ENCODE data around the gene EYS. TPM values are rescaled to one million over a fixed set of nuclear protein-coding genes. Genes with fewer than 3 reads are reported as not detected.

EYS gene
- total RNA-seq, 2 experiments from 2014 or later, result not detected

DNA sequence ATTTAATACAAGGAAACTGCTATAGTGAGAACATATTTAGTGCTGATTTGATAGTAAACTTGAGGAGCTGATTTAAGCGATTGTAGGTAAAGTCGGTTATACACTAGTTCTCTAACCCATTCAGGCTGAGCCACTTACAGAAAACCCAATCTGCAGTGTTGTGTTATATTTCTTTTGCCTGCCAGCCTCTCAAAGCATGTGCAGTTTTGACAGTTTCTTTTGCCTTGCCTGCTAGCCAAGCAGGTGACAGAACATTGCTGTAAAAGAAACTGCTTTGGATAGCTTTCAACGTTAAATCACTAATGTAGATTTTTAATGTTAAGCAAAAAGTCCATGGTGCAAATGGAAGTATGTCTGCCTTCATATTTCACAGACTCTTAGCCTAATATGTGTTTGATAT, 982.9 kb downstream of the EYS start:
- CTCF ChIA-PET, result interaction anchor here (1.1 kb wide), 1 partner anchor 24 kb away, joined by 3 read pairs; no protein-coding TSS in a partner anchor
- no peaks in the 10 kb centered on the region for H3K27me3 Mint-ChIP-seq
- DNase-seq, result no peak
- POLR2A ChIA-PET, result no interaction called here
- intact Hi-C loops (cut with DNase I, micrococcal nuclease), result no loop called here
- no peak for ATAC-seq
- H3K4me1 Mint-ChIP-seq, result no peaks in the 10 kb centered on the region
- no peak overlapping the region for H3K4me3 Mint-ChIP-seq
- H3K9me3 Mint-ChIP-seq (ENCODE audit: low read depth), result peaks cover 2% of the 10 kb centered on the region
- no peaks in the 10 kb centered on the region for H3K36me3 Mint-ChIP-seq (ENCODE audit: low read depth)
- H3K27ac Mint-ChIP-seq, result no peak overlapping the region

DNA sequence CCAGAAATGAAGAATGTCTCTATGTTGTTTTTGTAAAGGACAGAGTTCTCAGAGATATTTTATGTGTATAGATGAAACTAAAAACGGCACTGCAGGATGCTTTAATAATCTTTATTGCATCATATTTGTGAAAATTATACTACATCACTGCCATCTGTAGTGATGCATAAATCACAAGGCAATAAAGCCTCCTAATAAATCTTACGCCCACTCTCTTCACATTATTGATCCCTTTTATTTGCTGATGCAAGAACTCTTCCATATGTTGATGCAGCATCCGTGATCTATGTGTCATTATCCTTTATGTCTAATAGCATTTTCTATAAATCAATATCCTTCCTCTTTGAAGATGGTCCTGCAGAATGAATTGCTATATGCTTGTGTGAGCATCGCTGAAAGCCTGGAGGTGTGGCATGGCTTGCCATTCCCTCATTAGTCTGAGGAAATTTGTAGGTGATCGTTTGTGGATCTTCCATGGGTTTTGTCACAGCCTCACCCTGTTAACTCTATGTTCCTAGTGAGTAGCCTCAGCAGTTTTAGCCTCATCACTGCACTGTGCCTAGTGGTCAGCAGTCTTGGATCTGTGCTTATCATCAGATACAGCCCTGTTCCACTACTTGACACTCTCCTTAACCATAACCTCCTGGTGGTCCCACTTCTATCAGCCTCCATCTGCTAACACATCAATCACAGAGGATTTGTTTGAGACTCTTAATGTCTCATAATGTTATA, 983.5 kb downstream of the EYS start:
- Mint-ChIP-seq H3K36me3 (ENCODE audit: low read depth) (no peaks in the 10 kb centered on the region), H3K4me1 (no peaks in the 10 kb centered on the region), H3K27ac (no peak overlapping the region), H3K9me3 (ENCODE audit: low read depth) (peaks cover 2% of the 10 kb centered on the region), H3K27me3 (no peaks in the 10 kb centered on the region), H3K4me3 (no peak overlapping the region)
- no peak for DNase-seq
- no peak for ATAC-seq
- intact Hi-C loops (cut with DNase I, micrococcal nuclease), result no loop called here
- ChIA-PET POLR2A (no interaction called here), CTCF (no interaction called here)

DNA sequence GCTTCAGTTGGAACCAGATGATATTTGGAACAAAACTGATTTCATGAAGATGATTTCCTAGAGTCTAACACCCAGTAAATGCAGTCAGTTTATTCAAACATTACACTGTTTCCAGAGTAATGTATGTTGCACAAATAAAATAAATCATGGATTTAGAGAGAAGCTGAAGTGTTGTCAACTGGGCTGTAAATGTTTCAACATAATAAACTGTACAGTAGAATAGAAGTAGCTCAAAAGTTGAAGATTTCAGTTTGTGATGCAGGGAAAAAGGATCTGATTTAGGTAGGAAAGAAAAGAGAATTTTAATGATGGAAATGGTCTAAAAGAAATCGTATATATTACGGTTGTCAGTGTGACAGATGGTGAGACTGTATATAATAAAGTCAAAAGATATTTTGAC, 985.2 kb downstream of the EYS start:
- Mint-ChIP-seq H3K27ac (no peak overlapping the region), H3K9me3 (ENCODE audit: low read depth) (peaks cover 2% of the 10 kb centered on the region), H3K36me3 (ENCODE audit: low read depth) (no peaks in the 10 kb centered on the region), H3K27me3 (no peaks in the 10 kb centered on the region), H3K4me1 (no peaks in the 10 kb centered on the region), H3K4me3 (no peak overlapping the region)
- POLR2A ChIA-PET, result no interaction called here
- DNase-seq (no peak), ATAC-seq (no peak)
- intact Hi-C loops (cut with DNase I, micrococcal nuclease), result no loop called here
- CTCF ChIA-PET, result no interaction called here

GRCh38 chr6:64717281-64717680, 989.7 kb downstream of the EYS start:
- DNase-seq (no peak), ATAC-seq (no peak)
- intact Hi-C loops (cut with DNase I, micrococcal nuclease), result no loop called here
- ChIA-PET POLR2A (no interaction called here), CTCF (no interaction called here)
- no peaks in the 10 kb centered on the region for H3K27me3 Mint-ChIP-seq
- no peak overlapping the region for H3K27ac Mint-ChIP-seq
- H3K36me3 Mint-ChIP-seq (ENCODE audit: low read depth), result no peaks in the 10 kb centered on the region
- H3K4me1 Mint-ChIP-seq, result no peaks in the 10 kb centered on the region
- H3K9me3 Mint-ChIP-seq (ENCODE audit: low read depth), result peaks cover 11% of the 10 kb centered on the region
- H3K4me3 Mint-ChIP-seq, result no peak overlapping the region

- Mint-ChIP-seq H3K27ac (no peak overlapping the region), H3K36me3 (ENCODE audit: low read depth) (no peaks in the 10 kb centered on the region), H3K27me3 (no peaks in the 10 kb centered on the region), H3K4me3 (no peak overlapping the region), H3K9me3 (ENCODE audit: low read depth) (peaks cover 11% of the 10 kb centered on the region), H3K4me1 (no peaks in the 10 kb centered on the region)
- no peak for ATAC-seq
- POLR2A ChIA-PET, result no interaction called here
- no peak for DNase-seq
- intact Hi-C loops (cut with DNase I, micrococcal nuclease), result no loop called here
- CTCF ChIA-PET, result no interaction called here
Observed at GRCh38 chr6:64715624-64716023, 991.4 kb downstream of the EYS start.

- POLR2A ChIA-PET, result no interaction called here
- DNase-seq, result no peak
- no peaks in the 10 kb centered on the region for H3K27me3 Mint-ChIP-seq
Observed at GRCh38 chr6:64714073-64714472, 993.0 kb downstream of the EYS start.

DNA sequence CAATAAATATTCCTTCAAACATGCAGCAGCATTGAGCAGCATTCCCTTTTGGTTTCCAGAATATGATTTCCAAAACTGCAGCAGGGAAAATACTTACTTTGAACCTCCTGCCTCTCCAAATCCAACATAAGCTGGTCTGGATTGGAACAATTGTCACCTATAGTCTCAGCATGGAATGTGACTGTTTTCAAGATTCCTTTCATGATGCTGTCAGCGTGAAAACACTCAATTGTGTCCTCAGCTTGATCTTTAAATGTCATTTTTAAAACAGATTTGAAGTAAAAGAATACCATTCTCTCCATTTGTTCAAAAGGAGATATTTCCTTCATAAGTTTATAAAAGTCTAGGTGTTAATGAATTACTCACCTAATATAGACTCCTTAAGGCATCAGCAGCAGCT, 993.9 kb downstream of the EYS start:
- POLR2A ChIA-PET, result no interaction called here
- CTCF ChIA-PET, result no interaction called here

More at GRCh38 chr6:64714073-64714472, 993.0 kb downstream of the EYS start:
- no peak overlapping the region for H3K4me3 Mint-ChIP-seq
- H3K27ac Mint-ChIP-seq, result no peak overlapping the region
- no peak for ATAC-seq
- CTCF ChIA-PET, result no interaction called here
- intact Hi-C loops (cut with DNase I, micrococcal nuclease), result no loop called here
- peaks cover 13% of the 10 kb centered on the region for H3K9me3 Mint-ChIP-seq (ENCODE audit: low read depth)
- H3K36me3 Mint-ChIP-seq (ENCODE audit: low read depth), result no peaks in the 10 kb centered on the region
- no peaks in the 10 kb centered on the region for H3K4me1 Mint-ChIP-seq

DNA sequence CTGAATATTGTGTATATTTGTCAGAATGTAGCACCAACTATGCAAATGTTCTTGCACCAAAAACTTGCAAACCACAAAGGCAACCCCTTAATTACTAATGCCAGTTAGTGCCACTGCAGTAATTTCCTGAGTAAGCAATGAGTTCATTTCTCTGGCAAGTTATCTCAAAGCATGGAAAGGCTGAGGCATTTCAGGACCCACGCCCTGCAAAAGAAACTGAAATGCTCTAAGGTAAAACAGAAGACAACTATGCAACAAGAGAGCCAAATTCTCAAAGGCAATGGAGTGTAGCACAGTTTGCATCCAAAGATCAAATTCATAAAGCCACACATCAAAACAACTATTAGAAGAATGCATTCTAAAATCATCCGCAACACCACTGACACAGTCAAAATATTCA, 994.4 kb downstream of the EYS start:
- ChIA-PET CTCF (no interaction called here), POLR2A (no interaction called here)
- H3K36me3 Mint-ChIP-seq (ENCODE audit: low read depth), result no peaks in the 10 kb centered on the region
- H3K4me3 Mint-ChIP-seq, result no peak overlapping the region
- H3K9me3 Mint-ChIP-seq (ENCODE audit: low read depth), result peaks cover 15% of the 10 kb centered on the region
- no peak overlapping the region for H3K27ac Mint-ChIP-seq
- H3K27me3 Mint-ChIP-seq, result no peaks in the 10 kb centered on the region
- H3K4me1 Mint-ChIP-seq, result no peaks in the 10 kb centered on the region
- ATAC-seq (no peak), DNase-seq (no peak)
- intact Hi-C loops (cut with DNase I, micrococcal nuclease), result no loop called here

More for the DNA sequence above, 993.9 kb downstream of the EYS start:
- peaks cover 15% of the 10 kb centered on the region for H3K9me3 Mint-ChIP-seq (ENCODE audit: low read depth)
- no peak overlapping the region for H3K27ac Mint-ChIP-seq
- no peak for ATAC-seq
- intact Hi-C loops (cut with DNase I, micrococcal nuclease), result no loop called here
- H3K27me3 Mint-ChIP-seq, result no peaks in the 10 kb centered on the region
- H3K4me1 Mint-ChIP-seq, result no peaks in the 10 kb centered on the region
- no peak for DNase-seq
- no peaks in the 10 kb centered on the region for H3K36me3 Mint-ChIP-seq (ENCODE audit: low read depth)
- H3K4me3 Mint-ChIP-seq, result no peak overlapping the region

- H3K27me3 Mint-ChIP-seq, result no peaks in the 10 kb centered on the region
- POLR2A ChIA-PET, result no interaction called here
- no peak overlapping the region for H3K27ac Mint-ChIP-seq
- H3K4me1 Mint-ChIP-seq, result no peaks in the 10 kb centered on the region
- no peaks in the 10 kb centered on the region for H3K36me3 Mint-ChIP-seq (ENCODE audit: low read depth)
- ATAC-seq (no peak), DNase-seq (no peak)
- H3K4me3 Mint-ChIP-seq, result no peak overlapping the region
- peaks cover 15% of the 10 kb centered on the region for H3K9me3 Mint-ChIP-seq (ENCODE audit: low read depth)
- CTCF ChIA-PET, result no interaction called here
- intact Hi-C loops (cut with DNase I, micrococcal nuclease), result no loop called here
Observed at GRCh38 chr6:64703922-64704321, 1003.1 kb downstream of the EYS start.

GRCh38 chr6:64696053-64696452, 1011.0 kb downstream of the EYS start:
- no peaks in the 10 kb centered on the region for H3K4me1 Mint-ChIP-seq
- POLR2A ChIA-PET, result no interaction called here

DNA sequence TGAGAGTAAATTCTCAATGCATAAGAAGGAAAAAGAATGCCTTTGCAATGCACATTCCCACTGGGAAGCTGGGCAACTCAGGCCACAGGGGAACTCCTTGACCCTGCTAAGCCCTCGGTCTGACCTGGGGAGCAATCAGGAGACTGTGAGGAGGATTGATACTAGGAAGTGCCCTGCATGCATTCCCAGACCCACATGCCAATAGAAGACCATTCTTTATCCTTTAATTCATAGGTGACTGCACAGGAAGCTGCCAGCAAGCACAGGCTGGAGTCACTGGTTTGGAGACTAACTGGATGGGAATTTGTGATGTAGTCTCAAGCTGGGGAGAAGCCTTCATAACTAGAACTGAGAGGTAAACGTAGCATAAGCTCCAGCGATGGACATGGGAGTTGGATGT, 1012.7 kb downstream of the EYS start:
- no peaks in the 10 kb centered on the region for H3K4me1 Mint-ChIP-seq
- POLR2A ChIA-PET, result no interaction called here
- H3K4me3 Mint-ChIP-seq, result no peak overlapping the region
- H3K27ac Mint-ChIP-seq, result no peak overlapping the region
- intact Hi-C loops (cut with DNase I, micrococcal nuclease), result no loop called here
- no peaks in the 10 kb centered on the region for H3K36me3 Mint-ChIP-seq (ENCODE audit: low read depth)
- no peak for ATAC-seq
- peaks cover 14% of the 10 kb centered on the region for H3K9me3 Mint-ChIP-seq (ENCODE audit: low read depth)
- CTCF ChIA-PET, result no interaction called here
- no peaks in the 10 kb centered on the region for H3K27me3 Mint-ChIP-seq
- DNase-seq, result no peak

More at GRCh38 chr6:64696053-64696452, 1011.0 kb downstream of the EYS start:
- Mint-ChIP-seq H3K4me3 (no peak overlapping the region), H3K9me3 (ENCODE audit: low read depth) (peaks cover 21% of the 10 kb centered on the region), H3K27me3 (no peaks in the 10 kb centered on the region), H3K36me3 (ENCODE audit: low read depth) (no peaks in the 10 kb centered on the region), H3K27ac (no peak overlapping the region)
- intact Hi-C loops (cut with DNase I, micrococcal nuclease), result no loop called here
- ATAC-seq, result no peak
- CTCF ChIA-PET, result no interaction called here
- DNase-seq, result no peak

- H3K9me3 Mint-ChIP-seq (ENCODE audit: low read depth), result peaks cover 4% of the 10 kb centered on the region
- ChIA-PET CTCF (no interaction called here), POLR2A (no interaction called here)
- no peak for DNase-seq
- no peaks in the 10 kb centered on the region for H3K27me3 Mint-ChIP-seq
- H3K4me1 Mint-ChIP-seq, result no peaks in the 10 kb centered on the region
- intact Hi-C loops (cut with DNase I, micrococcal nuclease), result no loop called here
- no peaks in the 10 kb centered on the region for H3K36me3 Mint-ChIP-seq (ENCODE audit: low read depth)
- no peak overlapping the region for H3K27ac Mint-ChIP-seq
- no peak for ATAC-seq
- no peak overlapping the region for H3K4me3 Mint-ChIP-seq
Observed at GRCh38 chr6:64691064-64691463, 1016.0 kb downstream of the EYS start.

DNA sequence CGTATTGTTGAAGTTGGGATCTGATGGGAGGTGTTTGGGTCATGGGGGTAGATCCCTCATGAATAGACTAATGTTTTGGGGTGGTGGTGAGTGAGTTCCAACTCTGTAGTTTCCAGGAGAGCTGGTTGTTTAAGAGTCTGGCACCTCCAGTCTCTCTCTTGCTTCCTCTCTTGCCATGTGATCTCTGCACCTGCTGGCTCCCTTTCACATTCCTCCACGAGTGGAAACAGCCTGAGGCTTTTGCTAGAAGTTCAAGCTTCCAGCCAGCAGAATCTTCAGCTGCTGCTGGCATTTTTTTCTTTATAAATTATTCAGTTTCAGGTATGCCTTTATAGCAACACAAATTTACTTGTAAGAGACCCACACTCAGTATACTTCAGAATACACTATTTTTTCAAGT, 1021.6 kb downstream of the EYS start:
- CTCF ChIA-PET, result no interaction called here
- ATAC-seq (no peak), DNase-seq (no peak)
- POLR2A ChIA-PET, result no interaction called here
- intact Hi-C loops (cut with DNase I, micrococcal nuclease), result no loop called here
- no peak overlapping the region for H3K4me3 Mint-ChIP-seq
- no peaks in the 10 kb centered on the region for H3K36me3 Mint-ChIP-seq (ENCODE audit: low read depth)
- H3K27ac Mint-ChIP-seq, result no peak overlapping the region
- H3K4me1 Mint-ChIP-seq, result no peaks in the 10 kb centered on the region
- peaks cover 2% of the 10 kb centered on the region for H3K9me3 Mint-ChIP-seq (ENCODE audit: low read depth)
- H3K27me3 Mint-ChIP-seq, result no peaks in the 10 kb centered on the region
